ENCODE measurements around the gene GFOD1.

DNA sequence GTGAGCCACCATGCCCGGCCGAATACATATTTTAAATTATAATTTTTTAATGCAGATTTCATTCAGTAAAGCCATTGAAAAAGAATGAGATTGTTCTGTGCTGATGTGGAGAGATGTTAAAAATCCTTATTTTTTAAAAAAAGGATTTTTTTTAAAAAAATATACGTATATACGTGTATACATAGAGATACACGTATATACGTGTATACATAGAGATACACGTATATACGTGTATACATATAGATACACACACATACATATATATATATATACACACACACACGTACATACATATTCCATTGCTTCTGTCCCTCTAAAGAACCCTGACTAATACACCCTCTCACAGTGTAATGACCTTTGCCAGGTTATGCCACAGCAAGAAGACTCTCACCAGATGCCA lies 135.2 kb downstream of the GFOD1 start:
- TF ChIP-seq POLR2A (IDR thresholded peaks at IDR 0.05) = no peak
- TF ChIP-seq, protein P1, sequence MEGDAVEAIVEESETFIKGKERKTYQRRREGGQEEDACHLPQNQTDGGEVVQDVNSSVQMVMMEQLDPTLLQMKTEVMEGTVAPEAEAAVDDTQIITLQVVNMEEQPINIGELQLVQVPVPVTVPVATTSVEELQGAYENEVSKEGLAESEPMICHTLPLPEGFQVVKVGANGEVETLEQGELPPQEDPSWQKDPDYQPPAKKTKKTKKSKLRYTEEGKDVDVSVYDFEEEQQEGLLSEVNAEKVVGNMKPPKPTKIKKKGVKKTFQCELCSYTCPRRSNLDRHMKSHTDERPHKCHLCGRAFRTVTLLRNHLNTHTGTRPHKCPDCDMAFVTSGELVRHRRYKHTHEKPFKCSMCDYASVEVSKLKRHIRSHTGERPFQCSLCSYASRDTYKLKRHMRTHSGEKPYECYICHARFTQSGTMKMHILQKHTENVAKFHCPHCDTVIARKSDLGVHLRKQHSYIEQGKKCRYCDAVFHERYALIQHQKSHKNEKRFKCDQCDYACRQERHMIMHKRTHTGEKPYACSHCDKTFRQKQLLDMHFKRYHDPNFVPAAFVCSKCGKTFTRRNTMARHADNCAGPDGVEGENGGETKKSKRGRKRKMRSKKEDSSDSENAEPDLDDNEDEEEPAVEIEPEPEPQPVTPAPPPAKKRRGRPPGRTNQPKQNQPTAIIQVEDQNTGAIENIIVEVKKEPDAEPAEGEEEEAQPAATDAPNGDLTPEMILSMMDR (IDR thresholded peaks at IDR 0.05 in 8 of 11, conservative IDR thresholded peaks at IDR 0.05 in 3 of 11) = no peak
